Measurements from ENCODE around the gene FALEC. TPM values are rescaled to one million over a fixed set of nuclear protein-coding genes. Genes with fewer than 3 reads are reported as not detected.

FALEC gene
- total RNA-seq, 1 donor from 2014 or later: not detected

DNA sequence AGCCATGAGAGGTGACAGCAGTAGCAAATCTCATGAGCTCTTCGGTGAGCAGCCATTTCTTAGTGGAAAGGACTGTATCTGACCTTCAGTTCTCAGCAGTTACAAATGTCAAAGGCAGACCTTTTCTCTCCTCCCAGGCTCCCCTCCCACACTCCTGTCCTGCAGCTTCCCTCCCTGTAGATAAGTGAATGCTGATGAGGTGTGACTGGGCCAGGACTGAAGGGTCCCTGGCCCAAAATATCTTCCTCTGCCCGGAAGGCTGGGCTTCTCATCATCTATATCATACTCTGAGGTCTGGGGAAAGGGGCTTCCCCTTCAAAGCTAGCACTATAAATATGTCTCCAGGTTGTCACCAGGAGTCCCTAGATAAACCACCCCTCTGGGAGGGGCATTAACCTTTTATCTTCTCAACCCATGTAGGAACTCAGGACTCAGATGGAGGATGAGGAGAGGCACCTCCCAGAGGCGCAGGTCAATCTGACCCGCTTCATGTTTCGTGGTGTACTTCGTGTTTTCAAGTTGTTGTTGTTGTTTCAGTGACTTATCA is 30.0 kb downstream of the FALEC start:
- no peak for DNase-seq (ENCODE audit: low read depth)

DNA sequence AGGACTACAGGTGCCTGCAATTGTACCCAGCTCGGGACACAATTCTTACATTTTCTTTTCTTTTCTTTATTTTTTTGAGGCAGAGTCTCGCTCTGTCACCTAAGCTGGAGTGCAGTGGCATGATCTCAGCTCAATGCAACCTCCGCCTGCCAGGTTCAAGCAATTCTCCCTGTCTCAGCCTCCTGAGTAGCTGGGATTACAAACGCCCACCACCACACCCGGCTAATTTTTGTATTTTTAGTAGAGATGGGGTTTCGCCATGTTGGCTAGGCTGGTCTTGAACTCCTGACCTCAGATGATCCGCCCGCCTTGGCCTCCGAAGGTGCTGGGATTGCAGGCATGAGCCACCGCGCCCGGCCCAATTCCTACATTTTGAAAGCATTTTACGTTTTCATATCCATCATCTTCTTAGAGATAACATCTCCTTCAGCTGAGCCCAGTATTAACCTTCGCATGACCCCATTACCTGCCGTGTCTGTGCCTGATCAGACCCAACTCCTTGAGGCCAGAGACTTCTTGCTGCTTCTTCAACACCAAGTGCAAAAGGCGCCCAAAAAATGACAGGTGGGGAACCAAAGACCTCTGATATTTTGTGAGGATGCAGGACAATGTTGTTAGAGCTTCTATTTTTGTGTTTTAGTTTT is 30.9 kb downstream of the FALEC start:
- DNase-seq (ENCODE audit: low read depth): no peak

DNA sequence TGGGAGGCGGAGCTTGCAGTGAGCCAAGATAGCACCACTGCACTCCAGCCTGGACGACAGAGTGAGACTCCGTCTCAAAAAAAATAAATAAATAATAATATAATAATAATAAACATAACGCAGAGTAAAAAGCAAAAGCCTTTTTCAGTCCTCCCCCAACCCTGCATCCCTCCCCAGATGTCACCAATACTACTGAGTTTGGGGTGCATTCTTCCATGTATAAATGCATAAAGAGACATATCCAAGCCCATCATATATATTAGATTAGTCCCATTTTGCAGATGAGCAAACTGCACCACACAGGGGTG is 32.7 kb downstream of the FALEC start:
- no peak for DNase-seq (ENCODE audit: low read depth)

DNA sequence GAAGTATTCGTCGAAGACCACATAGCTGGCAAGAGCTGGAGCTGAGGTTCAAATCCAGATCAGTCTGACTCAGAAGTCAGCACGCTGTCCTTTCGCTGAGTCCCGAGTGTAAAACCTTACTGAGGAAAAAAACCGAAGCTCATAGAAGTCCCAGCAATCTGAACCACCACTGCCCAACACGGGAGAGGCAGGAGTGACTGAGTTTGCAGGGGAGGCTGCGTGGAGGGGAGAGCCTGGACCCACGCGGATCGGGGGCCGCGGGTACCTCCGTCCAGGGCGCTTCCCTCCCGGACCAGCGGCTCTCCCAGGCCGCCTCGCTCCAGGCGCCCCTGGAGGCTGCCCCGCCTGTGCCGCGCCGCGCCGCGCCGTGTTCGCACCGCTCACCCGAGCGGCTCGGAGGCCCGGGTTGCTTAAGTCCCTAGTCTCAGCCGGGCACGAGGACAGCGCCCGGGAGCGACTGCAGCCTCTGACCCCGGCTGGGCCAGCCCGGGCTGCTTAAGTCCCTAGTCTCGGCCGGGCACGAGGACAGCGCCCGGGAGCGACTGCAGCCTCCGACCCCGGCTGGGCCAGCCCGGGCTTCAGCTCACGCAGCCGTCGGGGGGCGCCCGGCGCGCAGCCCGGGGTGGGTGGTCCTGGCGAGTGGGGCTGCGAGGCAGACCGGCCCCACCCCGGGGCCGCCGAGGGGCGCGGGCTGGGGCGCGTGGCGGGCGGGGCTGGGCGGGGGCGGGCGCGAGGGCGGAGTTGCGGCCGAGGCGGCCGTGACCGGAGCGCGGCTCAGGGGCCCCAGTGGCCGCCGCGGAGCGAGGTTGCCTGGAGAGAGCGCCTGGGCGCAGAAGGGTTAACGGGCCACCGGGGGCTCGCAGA is 33.3 kb downstream of the FALEC start, which contains the start of gene ADAMTSL4:
Gene ADAMTSL4, plus strand, starts transcription at position 777 of the 864 bp plus-strand sequence. CDS start 2,881 bp downstream, outside the sequence.
- peak; percentile 80 for DNase-seq (ENCODE audit: low read depth)

DNA sequence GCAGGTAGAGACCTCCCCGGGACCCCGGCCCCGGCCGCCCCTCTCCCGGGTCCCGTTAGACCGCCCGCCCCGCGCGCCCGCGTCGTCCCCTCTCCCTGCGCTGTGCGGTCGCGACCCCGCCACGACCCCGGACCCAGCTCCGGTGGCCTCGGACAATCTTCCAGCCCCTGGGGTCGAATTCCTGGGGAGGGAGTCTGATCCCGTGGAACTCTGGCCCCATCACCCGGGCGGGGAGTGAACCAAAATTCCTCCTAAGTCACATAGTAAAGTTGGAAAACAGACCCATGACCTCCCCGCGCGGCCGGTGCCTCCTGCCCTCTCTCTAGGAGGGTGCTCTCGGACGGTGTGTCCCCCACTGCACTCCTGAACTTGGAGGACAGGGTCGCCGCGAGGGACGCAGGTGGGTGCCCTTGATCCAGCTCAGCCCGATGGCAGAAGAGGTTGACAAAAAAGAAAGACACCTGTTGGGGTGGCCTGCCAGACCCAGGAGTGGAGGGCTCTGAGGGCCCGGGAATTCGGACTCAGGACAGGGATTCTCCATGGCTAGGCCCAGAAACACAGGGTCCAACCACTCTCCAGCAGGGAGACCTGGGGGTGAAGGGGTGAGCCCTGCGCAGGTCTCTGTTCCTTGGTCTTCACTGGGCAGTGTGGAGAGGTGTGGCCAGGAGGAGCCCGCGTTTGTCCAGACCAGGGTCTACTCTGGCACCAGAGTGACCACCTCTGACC is 34.1 kb downstream of the FALEC start:
- DNase-seq (ENCODE audit: low read depth): peak; percentile 52

DNA sequence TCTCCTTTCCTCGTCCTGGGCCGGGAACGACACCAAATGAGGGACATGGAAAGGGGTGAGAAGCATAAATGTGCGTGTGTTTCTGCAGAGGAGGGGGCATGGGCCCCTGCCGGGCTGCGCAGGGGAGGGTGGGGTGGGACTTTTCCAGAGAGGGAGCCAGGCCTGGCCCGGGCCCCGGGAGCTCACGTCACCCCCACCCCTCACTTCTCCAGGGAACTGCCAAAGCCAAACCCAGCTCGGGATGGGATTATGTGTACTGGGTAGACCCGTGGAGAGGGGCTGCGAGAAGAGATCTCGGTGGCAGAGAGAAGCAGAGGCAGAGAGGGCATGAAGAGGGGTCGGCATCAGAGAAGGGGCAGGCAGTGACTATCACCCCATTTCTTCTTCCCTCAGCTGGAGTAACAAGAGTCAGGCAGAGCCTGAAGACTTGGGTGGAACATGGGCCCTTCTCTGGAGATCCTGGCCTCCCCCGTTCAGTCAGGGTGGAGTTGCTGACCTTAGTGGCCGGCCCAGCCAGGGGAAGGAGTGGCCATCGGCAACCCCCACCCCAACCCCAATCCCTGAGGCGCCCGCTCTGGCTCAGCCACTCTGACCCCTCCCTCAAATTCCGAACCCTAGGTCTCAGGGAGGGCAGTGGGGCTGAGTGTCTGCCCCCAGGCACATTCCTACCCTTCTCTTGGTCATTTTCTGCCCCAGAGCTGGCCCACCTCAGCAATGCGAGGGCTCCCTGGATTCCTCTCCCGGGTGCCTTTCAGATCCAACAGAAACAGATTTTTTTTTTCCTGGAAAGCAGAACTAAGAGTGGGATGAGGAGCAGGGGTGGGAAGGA is 34.9 kb downstream of the FALEC start:
- DNase-seq (ENCODE audit: low read depth): peak; percentile 14

DNA sequence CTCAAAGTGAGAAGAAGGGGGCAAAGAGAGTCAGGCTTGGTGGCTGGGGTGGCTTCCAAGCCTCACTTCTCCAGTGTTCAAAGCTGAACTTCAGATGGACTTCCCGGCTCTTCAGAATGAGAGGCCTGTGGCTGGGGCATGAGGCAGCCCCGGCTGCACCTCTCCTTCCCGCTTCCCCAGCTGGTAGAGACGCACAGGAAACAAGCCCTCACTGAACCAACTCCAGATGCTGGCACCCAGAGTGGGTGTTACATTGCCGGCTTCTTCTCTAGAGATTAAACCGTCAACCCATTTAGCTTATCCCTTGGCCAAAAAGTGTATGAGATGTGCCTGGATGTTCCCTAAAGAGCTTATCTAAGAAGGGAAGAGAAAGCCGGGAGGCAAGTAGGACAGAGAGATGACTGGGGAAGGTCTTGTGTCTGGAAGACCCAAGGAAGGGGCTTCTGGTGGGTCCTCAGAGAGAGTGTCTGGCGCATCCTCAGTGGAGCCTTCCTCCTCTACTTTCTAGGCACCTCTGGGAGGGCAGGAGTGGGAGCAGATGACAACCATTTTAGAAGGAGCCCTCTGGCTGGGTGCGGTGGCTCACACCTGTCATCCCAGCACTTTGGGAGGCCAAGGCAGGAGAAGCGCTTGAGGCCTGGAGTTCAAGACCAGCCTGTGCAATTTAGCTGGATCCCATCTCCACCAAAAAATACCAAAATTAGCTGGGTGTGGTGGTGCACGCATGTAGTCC is 35.7 kb downstream of the FALEC start:
- DNase-seq (ENCODE audit: low read depth): peak; percentile 5

DNA sequence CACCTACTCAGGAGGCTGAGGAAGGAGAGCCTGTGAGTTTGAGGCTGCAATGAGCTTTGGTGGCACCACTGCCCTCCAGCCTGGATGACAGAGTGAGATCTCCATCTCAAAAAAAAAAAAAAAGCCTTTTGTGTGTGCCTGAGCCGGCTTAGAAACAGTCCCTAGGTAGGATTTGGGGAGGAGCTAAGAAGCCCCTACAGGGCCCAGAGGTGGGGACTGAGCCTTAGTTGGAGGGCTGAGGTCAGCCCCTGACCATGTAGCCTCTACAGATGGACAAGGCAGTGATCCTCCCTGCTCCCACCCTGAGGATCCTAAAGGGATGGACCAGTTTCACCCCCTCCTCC is 36.2 kb downstream of the FALEC start:
- peak; percentile 3 for DNase-seq (ENCODE audit: low read depth)

DNA sequence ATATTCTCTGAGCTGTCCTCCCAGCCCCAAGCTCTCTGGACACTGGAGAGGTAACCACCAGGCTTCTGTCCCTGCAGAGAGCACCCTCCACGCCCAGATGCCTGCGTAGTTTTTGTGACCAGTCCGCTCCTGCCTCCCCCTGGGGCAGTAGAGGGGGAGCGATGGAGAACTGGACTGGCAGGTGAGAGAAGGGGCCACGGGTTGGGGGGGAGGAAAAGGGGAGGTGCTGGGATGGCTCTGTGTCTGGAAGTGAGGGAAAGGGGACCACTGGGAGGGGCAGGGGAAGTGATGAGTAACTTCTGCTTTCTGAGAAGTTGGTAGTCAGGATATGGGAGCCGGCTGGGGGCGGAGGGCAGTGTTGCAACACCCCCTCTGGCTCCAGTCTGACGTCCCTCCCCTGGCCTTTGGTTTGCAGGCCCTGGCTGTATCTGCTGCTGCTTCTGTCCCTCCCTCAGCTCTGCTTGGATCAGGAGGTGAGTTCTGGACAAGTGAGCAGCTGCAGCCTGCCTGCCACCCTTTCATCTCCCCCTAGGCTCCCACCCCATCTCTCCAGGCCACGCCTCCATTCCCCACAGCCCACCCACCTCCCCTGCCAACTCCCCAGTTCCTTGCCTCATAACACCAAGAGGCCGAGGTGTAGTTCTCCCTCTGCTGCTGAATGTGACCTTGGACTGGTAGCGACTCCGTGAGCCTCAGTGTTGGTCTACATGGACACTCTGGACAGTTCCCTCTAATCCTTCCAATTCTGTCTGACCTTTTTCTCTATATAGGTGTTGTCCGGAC is 36.8 kb downstream of the FALEC start:
- peak; percentile 66 for DNase-seq (ENCODE audit: low read depth)

DNA sequence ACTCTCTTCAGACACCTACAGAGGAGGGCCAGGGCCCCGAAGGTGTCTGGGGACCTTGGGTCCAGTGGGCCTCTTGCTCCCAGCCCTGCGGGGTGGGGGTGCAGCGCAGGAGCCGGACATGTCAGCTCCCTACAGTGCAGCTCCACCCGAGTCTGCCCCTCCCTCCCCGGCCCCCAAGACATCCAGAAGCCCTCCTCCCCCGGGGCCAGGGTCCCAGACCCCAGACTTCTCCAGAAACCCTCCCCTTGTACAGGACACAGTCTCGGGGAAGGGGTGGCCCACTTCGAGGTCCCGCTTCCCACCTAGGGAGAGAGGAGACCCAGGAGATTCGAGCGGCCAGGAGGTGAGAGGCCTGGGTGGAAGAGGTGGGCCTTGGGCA is 37.3 kb downstream of the FALEC start:
- DNase-seq (ENCODE audit: low read depth): no peak

DNA sequence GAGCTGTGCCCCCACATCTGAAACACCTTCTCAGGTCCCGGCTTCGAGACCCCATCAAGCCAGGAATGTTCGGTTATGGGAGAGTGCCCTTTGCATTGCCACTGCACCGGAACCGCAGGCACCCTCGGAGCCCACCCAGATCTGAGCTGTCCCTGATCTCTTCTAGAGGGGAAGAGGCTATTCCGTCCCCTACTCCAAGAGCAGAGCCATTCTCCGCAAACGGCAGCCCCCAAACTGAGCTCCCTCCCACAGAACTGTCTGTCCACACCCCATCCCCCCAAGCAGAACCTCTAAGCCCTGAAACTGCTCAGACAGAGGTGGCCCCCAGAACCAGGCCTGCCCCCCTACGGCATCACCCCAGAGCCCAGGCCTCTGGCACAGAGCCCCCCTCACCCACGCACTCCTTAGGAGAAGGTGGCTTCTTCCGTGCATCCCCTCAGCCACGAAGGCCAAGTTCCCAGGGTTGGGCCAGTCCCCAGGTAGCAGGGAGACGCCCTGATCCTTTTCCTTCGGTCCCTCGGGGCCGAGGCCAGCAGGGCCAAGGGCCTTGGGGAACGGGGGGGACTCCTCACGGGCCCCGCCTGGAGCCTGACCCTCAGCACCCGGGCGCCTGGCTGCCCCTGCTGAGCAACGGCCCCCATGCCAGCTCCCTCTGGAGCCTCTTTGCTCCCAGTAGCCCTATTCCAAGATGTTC is 38.0 kb downstream of the FALEC start:
- no peak for DNase-seq (ENCODE audit: low read depth)

DNA sequence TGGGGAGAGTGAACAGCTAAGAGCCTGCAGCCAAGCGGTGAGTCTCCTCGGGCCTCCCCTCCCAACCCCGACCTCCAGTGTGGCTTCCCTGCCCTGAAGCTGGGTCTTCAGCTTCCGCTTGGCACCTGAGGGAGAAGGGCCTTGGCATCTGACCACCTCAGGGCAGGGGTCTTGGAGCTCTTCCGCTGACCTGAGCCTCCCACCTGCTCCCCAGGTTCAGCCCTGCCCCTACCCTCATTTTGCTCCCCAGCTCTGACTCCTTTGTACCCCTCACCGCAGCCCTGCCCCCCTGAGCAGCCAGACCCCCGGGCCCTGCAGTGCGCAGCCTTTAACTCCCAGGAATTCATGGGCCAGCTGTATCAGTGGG is 38.5 kb downstream of the FALEC start:
- DNase-seq (ENCODE audit: low read depth): no peak

DNA sequence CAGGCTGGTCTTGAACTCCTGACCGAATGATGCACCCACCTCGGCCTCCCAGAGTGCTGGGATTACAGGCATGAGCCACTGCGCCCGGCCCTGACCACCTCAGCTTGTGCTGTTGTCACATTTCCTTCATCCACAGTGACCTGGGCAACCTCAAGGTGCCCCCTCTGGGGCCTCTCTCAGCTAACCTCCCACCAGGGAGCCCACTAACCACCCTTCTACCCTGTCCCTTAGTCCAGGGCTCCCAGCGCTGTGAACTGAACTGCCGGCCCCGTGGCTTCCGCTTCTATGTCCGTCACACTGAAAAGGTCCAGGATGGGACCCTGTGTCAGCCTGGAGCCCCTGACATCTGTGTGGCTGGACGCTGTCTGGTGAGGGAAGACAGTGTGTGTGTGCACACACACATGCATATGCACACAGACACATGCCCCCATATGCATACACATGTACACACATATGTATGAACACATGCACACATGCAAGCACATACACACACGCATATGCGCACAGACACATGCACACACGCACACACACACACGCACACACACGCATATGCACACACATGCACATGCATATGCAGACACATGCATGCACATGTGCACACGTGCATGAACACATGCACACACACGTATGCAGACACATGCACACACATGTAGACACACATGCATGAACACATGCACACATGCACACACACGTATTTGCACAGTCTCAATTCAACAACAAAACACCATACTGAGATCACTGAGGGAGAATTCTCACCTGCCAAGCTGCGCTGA is 39.8 kb downstream of the FALEC start:
- no peak for DNase-seq (ENCODE audit: low read depth)

DNA sequence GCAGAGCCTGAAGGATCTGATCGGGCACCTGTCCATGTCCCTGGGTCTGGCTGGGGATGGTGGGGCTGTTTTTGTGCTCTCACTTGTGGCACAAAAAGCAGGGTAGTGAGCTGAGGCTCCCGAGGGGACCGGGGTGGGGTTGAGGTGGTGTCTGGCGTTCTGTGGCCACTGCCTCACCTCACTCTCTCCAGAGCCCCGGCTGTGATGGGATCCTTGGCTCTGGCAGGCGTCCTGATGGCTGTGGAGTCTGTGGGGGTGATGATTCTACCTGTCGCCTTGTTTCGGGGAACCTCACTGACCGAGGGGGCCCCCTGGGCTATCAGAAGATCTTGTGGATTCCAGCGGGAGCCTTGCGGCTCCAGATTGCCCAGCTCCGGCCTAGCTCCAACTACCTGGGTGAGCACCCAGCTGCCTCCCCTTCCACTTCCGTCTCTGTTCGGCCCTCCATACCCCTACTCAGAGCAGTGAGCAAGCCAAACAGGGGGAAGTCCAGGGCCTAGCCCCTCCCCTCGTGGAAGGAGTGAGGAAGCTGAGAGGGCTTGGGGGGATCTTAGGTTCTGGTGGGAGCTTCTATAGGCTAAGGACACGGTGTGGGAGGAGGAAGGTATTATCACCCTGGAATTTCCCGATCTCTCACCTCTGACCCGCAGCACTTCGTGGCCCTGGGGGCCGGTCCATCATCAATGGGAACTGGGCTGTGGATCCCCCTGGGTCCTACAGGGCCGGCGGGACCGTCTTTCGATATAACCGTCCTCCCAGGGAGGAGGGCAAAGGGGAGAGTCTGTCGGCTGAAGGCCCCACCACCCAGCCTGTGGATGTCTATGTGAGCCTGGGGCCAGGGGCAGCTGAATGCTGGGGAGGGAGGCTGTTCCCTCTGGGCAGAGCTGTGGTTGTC is 40.7 kb downstream of the FALEC start:
- no peak for DNase-seq (ENCODE audit: low read depth)

DNA sequence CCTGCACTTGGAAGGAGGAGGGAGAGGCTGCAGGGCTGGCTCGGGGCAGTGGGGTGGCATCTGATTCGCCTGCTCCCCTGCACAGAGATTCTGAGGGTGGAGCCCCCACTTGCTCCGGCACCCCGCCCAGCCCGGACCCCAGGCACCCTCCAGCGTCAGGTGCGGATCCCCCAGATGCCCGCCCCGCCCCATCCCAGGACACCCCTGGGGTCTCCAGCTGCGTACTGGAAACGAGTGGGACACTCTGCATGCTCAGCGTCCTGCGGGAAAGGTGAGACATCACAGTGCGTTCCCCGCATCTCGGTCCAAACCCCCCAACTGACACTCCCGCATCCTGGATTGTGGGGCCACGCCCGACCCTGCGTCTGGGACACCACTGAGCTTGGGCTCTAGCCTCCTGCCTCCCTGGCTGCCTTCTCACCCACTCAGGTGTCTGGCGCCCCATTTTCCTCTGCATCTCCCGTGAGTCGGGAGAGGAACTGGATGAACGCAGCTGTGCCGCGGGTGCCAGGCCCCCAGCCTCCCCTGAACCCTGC is 41.6 kb downstream of the FALEC start:
- DNase-seq (ENCODE audit: low read depth): no peak

DNA sequence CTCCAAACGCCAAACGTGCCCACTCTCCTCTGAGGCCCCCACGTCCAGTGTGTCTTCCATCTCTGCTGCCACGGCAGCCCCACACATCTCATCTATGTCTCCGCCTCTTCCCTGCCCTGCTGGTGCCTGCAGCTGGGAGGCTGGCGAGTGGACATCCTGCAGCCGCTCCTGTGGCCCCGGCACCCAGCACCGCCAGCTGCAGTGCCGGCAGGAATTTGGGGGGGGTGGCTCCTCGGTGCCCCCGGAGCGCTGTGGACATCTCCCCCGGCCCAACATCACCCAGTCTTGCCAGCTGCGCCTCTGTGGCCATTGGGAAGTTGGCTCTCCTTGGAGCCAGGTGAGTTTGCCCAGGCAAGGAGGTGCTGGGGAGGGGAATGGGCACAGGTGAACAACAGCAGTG is 42.3 kb downstream of the FALEC start:
- DNase-seq (ENCODE audit: low read depth): no peak

DNA sequence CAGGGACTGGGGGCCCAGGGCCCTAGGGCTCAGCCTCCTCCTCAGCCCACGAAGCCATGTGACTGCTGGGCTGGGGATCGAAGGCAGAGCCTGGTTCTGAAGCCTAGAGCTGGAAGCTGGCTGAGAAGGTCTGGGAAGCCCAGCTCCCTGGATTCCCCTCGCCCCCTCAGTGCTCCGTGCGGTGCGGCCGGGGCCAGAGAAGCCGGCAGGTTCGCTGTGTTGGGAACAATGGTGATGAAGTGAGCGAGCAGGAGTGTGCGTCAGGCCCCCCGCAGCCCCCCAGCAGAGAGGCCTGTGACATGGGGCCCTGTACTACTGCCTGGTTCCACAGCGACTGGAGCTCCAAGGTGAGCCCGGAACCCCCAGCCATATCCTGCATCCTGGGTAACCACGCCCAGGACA is 42.8 kb downstream of the FALEC start:
- DNase-seq (ENCODE audit: low read depth): no peak

All from myocyte (in vitro differentiated cells).